CD4-positive, alpha-beta memory T cell (primary cell): Measurements from ENCODE around the gene FLYWCH1. TPM values are rescaled to one million over a fixed set of nuclear protein-coding genes. Genes with fewer than 3 reads are reported as not detected.
"Not testable (repeated sequence)": the region's sequence is repeated elsewhere in the genome, so short reads cannot be mapped to it uniquely, and the experiment has no call there.

ENCODE experiments used
- CTCF ChIA-PET: fragments of 350-600 bp; sonication (Branson Sonifier 250); formaldehyde crosslinking; loops from one replicate; lab custom pipeline; 2021; ENCODE audit warnings: inconsistent platforms; ENCODE audit not compliant: partially characterized antibody; lab: Charles Lee
- POLR2A ChIA-PET: fragments of 350-600 bp; sonication (Branson Sonifier 250); formaldehyde crosslinking; loops from one replicate; lab custom pipeline; 2021; ENCODE audit not compliant: partially characterized antibody; lab: Charles Lee
- DNase-seq, 5 donors: peaks; one replicate each; pipeline versions ENCODE4 v3.0.0 to v3.0.0-alpha.2; 2020 to 2022; ENCODE audit warnings: mixed read lengths in 1 of 5
- H3K27ac ChIP-seq: one replicate; pipeline ENCODE4 v1.7.0; 2013; ENCODE audit warnings: low read depth, low read length
- H3K27me3 ChIP-seq: 2 replicates; pipeline ENCODE4 v1.7.0; 2013; ENCODE audit warnings: mild to moderate bottlenecking, low read length, moderate library complexity; ENCODE audit not compliant: insufficient read depth
- H3K36me3 ChIP-seq: 2 replicates; pipeline ENCODE4 v1.7.0; 2013; ENCODE audit warnings: mild to moderate bottlenecking, low read length, moderate library complexity; ENCODE audit not compliant: insufficient read depth
- H3K4me1 ChIP-seq: 2 replicates; pipeline ENCODE4 v1.7.0; 2013; ENCODE audit warnings: mild to moderate bottlenecking, low read length, moderate library complexity; ENCODE audit not compliant: insufficient read depth
- H3K4me3 ChIP-seq, 2 donors: one replicate each; pipeline ENCODE4 v1.7.0; 2013; ENCODE audit warnings: low read length in 2 of 2, mild to moderate bottlenecking in 1 of 2
- H3K9me3 ChIP-seq, 2 donors: one replicate each; pipeline ENCODE4 v1.7.0; 2013; ENCODE audit warnings: low read length in 2 of 2, control low read depth in 1 of 2; ENCODE audit not compliant: control insufficient read depth in 1 of 2
- H3K27ac Mint-ChIP-seq, 7 donors: one replicate each; pipeline ENCODE4 v1.8.0; 2020 to 2021; ENCODE audit warnings: mixed read lengths in 7 of 7, mild to moderate bottlenecking in 6 of 7, inconsistent platforms in 3 of 7, moderate library complexity in 3 of 7
- H3K27me3 Mint-ChIP-seq, 2 donors: one replicate each; pipeline ENCODE4 v1.8.0; 2020 to 2021; ENCODE audit warnings: mixed read lengths in 2 of 2
- H3K36me3 Mint-ChIP-seq, 2 donors: one replicate each; pipeline ENCODE4 v1.8.0; 2020 to 2021; ENCODE audit warnings: mixed read lengths in 2 of 2, inconsistent platforms in 1 of 2, mild to moderate bottlenecking in 1 of 2
- H3K4me1 Mint-ChIP-seq, 4 donors: one replicate each; pipeline ENCODE4 v1.8.0; 2020 to 2021; ENCODE audit warnings: mixed read lengths in 4 of 4, mild to moderate bottlenecking in 1 of 4
- H3K4me3 Mint-ChIP-seq, 8 donors: one replicate each; pipeline ENCODE4 v1.8.0; 2020 to 2021; ENCODE audit warnings: mixed read lengths in 8 of 8, mild to moderate bottlenecking in 7 of 8, moderate library complexity in 6 of 8, inconsistent platforms in 3 of 8
- H3K9me3 Mint-ChIP-seq, 8 donors: one replicate each; pipeline ENCODE4 v1.8.0; 2020 to 2021; ENCODE audit warnings: mixed read lengths in 8 of 8, mild to moderate bottlenecking in 5 of 8, inconsistent platforms in 3 of 8, moderate library complexity in 1 of 8
- intact Hi-C: fragments of 100-400 bp; cut with micrococcal nuclease; formaldehyde crosslinking; loops from one replicate; pipeline ENCODE4 v1.15.1; 2023
- polyA plus RNA-seq, 2 donors: library from polyadenylated mRNA; unstranded; fragments of 300-500 nt; fragmentation: Illumina TruSeq; gene quantifications; one replicate each; pipeline ENCODE4 v1.2.3, GENCODE V29; 2021
- total RNA-seq, 2 experiments: library from RNA; stranded (reverse); gene quantifications; one replicate each; pipeline ENCODE4 v1.2.3, GENCODE V29; 2021

The FLYWCH1 gene
- total and polyA plus RNA-seq, 4 experiments from 2014 or later: 7.1 to 123 (median 71.3) TPM

GRCh38 chr16:2925951-2926649 lies 14.4 kb downstream of the FLYWCH1 start:
- no peak overlapping the region for H3K27ac ChIP-seq

DNA sequence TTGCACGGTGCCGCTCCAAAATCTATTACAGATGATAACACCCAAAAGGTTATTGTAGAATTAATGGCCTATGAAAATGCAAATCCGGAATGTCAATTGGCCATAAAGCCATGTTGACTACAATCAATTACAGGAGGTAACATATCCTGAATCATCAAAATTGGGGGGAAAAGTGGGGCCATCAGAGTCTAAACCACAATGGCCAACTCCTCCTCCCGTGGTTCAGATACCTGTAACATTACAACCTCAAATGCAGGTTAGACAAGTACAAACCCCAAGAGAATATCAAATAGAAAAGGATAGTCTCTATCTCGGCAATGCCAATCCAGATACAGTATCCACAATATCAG lies 14.9 kb downstream of the FLYWCH1 start:
- peaks cover 7 to 21% (median 17%) of the 10 kb centered on the region in 4 donors for H3K4me1 Mint-ChIP-seq
- H3K27me3 Mint-ChIP-seq: no peaks in the 10 kb centered on the region
- POLR2A ChIA-PET: interaction anchor here (1.2 to 3.1 kb wide), 3 partner anchors 15 to 43 kb away, joined by 5 to 14 read pairs (median 13); partner anchors contain the start of genes FLYWCH1 and FLYWCH2
- DNase-seq: no peak
- H3K27ac Mint-ChIP-seq: peak overlapping the region; percentile 0 to 90 (median 53)
- H3K9me3 ChIP-seq: no peaks in the 10 kb centered on the region
- CTCF ChIA-PET: interaction anchor here (0.8 to 3.2 kb wide), 24 partner anchors 9 to 1290 kb away, joined by 3 to 29 read pairs (median 4); partner anchors contain the start of genes FLYWCH1 and FLYWCH2
- no peaks in the 10 kb centered on the region for H3K9me3 Mint-ChIP-seq
- no peak overlapping the region for H3K27ac ChIP-seq
- no peak overlapping the region for H3K4me3 ChIP-seq
- intact Hi-C loops: loop anchor here (2.0 kb wide), 2 partner anchors 22 to 52 kb away; no protein-coding TSS in a partner anchor
- H3K4me1 ChIP-seq: peaks cover 12% of the 10 kb centered on the region
- peaks cover 16 to 22% of the 10 kb centered on the region in 2 donors for H3K36me3 Mint-ChIP-seq
- no peaks in the 10 kb centered on the region for H3K27me3 ChIP-seq
- H3K4me3 Mint-ChIP-seq: peak overlapping the region in 5 of 8 donors; percentile 13 to 56 (median 36)
- H3K36me3 ChIP-seq: peaks cover 8% of the 10 kb centered on the region

More at GRCh38 chr16:2925951-2926649, 14.4 kb downstream of the FLYWCH1 start:
- DNase-seq: no peak
- ChIA-PET POLR2A (interaction anchor here (1.1 to 3.1 kb wide), 3 partner anchors 14 to 43 kb away, joined by 5 to 14 read pairs (median 13); partner anchors contain the start of genes FLYWCH1 and FLYWCH2), CTCF (interaction anchor here (0.8 to 3.2 kb wide), 21 partner anchors 9 to 125 kb away, joined by 3 to 29 read pairs (median 4); partner anchors contain the start of genes FLYWCH1 and FLYWCH2)
- H3K9me3 ChIP-seq: no peaks in the 10 kb centered on the region
- intact Hi-C loops: loop anchor here (2.0 kb wide), 2 partner anchors 21 to 51 kb away; no protein-coding TSS in a partner anchor
- peaks cover 12% of the 10 kb centered on the region for H3K4me1 ChIP-seq
- peaks cover 7 to 21% (median 17%) of the 10 kb centered on the region in 4 donors for H3K4me1 Mint-ChIP-seq
- no peaks in the 10 kb centered on the region for H3K27me3 Mint-ChIP-seq
- peaks cover 16 to 21% of the 10 kb centered on the region in 2 donors for H3K36me3 Mint-ChIP-seq
- no peak overlapping the region for H3K4me3 Mint-ChIP-seq
- no peaks in the 10 kb centered on the region for H3K27me3 ChIP-seq
- no peak overlapping the region for H3K4me3 ChIP-seq
- peak overlapping the region; percentile 0 to 90 (median 63) for H3K27ac Mint-ChIP-seq
- peaks cover 8% of the 10 kb centered on the region for H3K36me3 ChIP-seq
- no peaks in the 10 kb centered on the region for H3K9me3 Mint-ChIP-seq

GRCh38 chr16:2927010-2927646 lies 15.4 kb downstream of the FLYWCH1 start:
- Mint-ChIP-seq H3K27ac (peak overlapping the region; percentile 0 to 90 (median 53)), H3K27me3 (no peaks in the 10 kb centered on the region), H3K4me1 (peaks cover 7 to 21% (median 15%) of the 10 kb centered on the region in 4 donors), H3K4me3 (peak overlapping the region in 5 of 8 donors; percentile 13 to 56 (median 36)), H3K9me3 (no peaks in the 10 kb centered on the region), H3K36me3 (peaks cover 12 to 19% of the 10 kb centered on the region in 2 donors)
- DNase-seq: peak; percentile 85 to 89 (median 87)
- peaks cover 8% of the 10 kb centered on the region for H3K36me3 ChIP-seq
- no peak overlapping the region for H3K4me3 ChIP-seq
- peaks cover 12% of the 10 kb centered on the region for H3K4me1 ChIP-seq
- H3K27ac ChIP-seq: no peak overlapping the region
- ChIA-PET CTCF (interaction anchor here (0.5 to 3.2 kb wide), 26 partner anchors 9 to 1290 kb away, joined by 3 to 29 read pairs (median 4); partner anchors contain the start of genes FLYWCH1 and FLYWCH2), POLR2A (interaction anchor here (0.9 to 3.1 kb wide), 4 partner anchors 15 to 55 kb away, joined by 3 to 14 read pairs (median 9); partner anchors contain the start of genes FLYWCH1 and FLYWCH2)
- no peaks in the 10 kb centered on the region for H3K9me3 ChIP-seq
- no peaks in the 10 kb centered on the region for H3K27me3 ChIP-seq
- intact Hi-C loops: loop anchor here (2.0 kb wide), 2 partner anchors 22 to 52 kb away; no protein-coding TSS in a partner anchor

- POLR2A ChIA-PET: interaction anchor here (3.1 kb wide), 1 partner anchor 45 kb away, joined by 13 read pairs; the partner anchor contains the start of gene FLYWCH2
- H3K9me3 ChIP-seq, H3K27ac ChIP-seq, H3K27me3 Mint-ChIP-seq, H3K9me3 Mint-ChIP-seq, H3K27me3 ChIP-seq, intact Hi-C loops, H3K4me3 Mint-ChIP-seq, H3K4me3 ChIP-seq, DNase-seq: not testable (repeated sequence)
- Mint-ChIP-seq H3K36me3 (peaks cover 8 to 15% of the 10 kb centered on the region in 2 donors), H3K27ac (peak overlapping the region in 1 of 7 donors; percentile 58), H3K4me1 (peaks cover 7 to 21% (median 11%) of the 10 kb centered on the region in 4 donors)
- CTCF ChIA-PET: interaction anchor here (1.1 to 2.2 kb wide), 3 partner anchors 11 to 54 kb away, joined by 5 to 22 read pairs (median 6); no protein-coding TSS in a partner anchor
- peaks cover 12% of the 10 kb centered on the region for H3K36me3 ChIP-seq
- H3K4me1 ChIP-seq: peaks cover 12% of the 10 kb centered on the region
These were observed 16.4 kb downstream of the FLYWCH1 start for GRCh38 chr16:2928151-2928550.

- ChIA-PET CTCF (interaction anchor here (0.6 to 1.1 kb wide), 2 partner anchors 9 to 54 kb away, joined by 3 to 5 read pairs; no protein-coding TSS in a partner anchor), POLR2A (no interaction called here)
- Histone ChIP-seq H3K27ac (no peak overlapping the region), H3K36me3 (peaks cover 12% of the 10 kb centered on the region), H3K27me3 (no peaks in the 10 kb centered on the region), H3K9me3 (no peaks in the 10 kb centered on the region), H3K4me1 (peaks cover 12% of the 10 kb centered on the region), H3K4me3 (no peak overlapping the region)
- H3K4me3 Mint-ChIP-seq: no peak overlapping the region
- DNase-seq: no peak
- intact Hi-C loops: no loop called here
- no peaks in the 10 kb centered on the region for H3K27me3 Mint-ChIP-seq
- H3K4me1 Mint-ChIP-seq: peaks cover 6 to 21% (median 11%) of the 10 kb centered on the region in 4 donors
- H3K9me3 Mint-ChIP-seq: no peaks in the 10 kb centered on the region
- H3K27ac Mint-ChIP-seq: peak overlapping the region in 1 of 7 donors; percentile 25
- peaks cover 5 to 15% of the 10 kb centered on the region in 2 donors for H3K36me3 Mint-ChIP-seq
These were observed 17.1 kb downstream of the FLYWCH1 start for GRCh38 chr16:2928796-2929195.

DNA sequence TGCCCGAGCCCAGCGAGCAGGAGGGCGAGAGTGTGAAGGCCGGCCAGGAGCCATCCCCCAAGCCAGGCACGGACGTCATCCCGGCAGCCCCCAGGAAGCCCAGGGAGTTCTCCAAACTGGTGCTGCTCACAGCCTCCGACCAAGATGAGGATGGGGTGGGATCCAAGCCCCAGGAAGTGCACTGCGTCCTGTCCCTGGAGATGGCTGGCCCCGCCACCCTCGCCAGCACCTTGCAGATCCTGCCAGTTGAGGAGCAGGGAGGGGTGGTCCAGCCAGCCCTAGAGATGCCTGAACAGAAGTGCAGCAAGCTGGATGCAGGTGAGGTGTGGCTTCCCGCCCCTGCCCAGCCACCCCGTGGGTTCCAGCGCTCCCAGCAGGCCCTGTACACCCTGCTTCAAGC lies 18.0 kb downstream of the FLYWCH1 start:
- intact Hi-C loops: no loop called here

More for the DNA sequence above, 18.0 kb downstream of the FLYWCH1 start:
- H3K27me3 Mint-ChIP-seq: no peaks in the 10 kb centered on the region
- POLR2A ChIA-PET: no interaction called here
- no peak overlapping the region for H3K4me3 Mint-ChIP-seq
- H3K27me3 ChIP-seq: no peaks in the 10 kb centered on the region
- H3K9me3 Mint-ChIP-seq: no peaks in the 10 kb centered on the region
- H3K36me3 ChIP-seq: peaks cover 12% of the 10 kb centered on the region
- H3K4me3 ChIP-seq: no peak overlapping the region
- CTCF ChIA-PET: no interaction called here
- peaks cover 13 to 22% of the 10 kb centered on the region in 2 donors for H3K36me3 Mint-ChIP-seq
- DNase-seq: no peak
- peaks cover 6 to 21% (median 11%) of the 10 kb centered on the region in 4 donors for H3K4me1 Mint-ChIP-seq
- no peaks in the 10 kb centered on the region for H3K9me3 ChIP-seq
- no peak overlapping the region for H3K27ac Mint-ChIP-seq
- H3K27ac ChIP-seq: no peak overlapping the region
- H3K4me1 ChIP-seq: peaks cover 12% of the 10 kb centered on the region
